LHCN-M2 (cell line): ENCODE measurements around the gene TEAD2. TPM values are rescaled to one million over a fixed set of nuclear protein-coding genes. Genes with fewer than 3 reads are reported as not detected.
A peak's percentile ranks its signal among the peaks of the same experiment; 100 is the strongest.
"Not testable (repeated sequence)": the region's sequence is repeated elsewhere in the genome, so short reads cannot be mapped to it uniquely, and the experiment has no call there.

Experiments used
- DNase-seq: peaks from one replicate; pipeline ENCODE4 v3.0.0-alpha.2; 2012; ENCODE audit warnings: low read depth
- total RNA-seq: library from RNA; depleted of rRNA; stranded (reverse); fragments of >200 nt; gene quantifications from 2 replicates; pipeline ENCODE4 v1.2.3, GENCODE V29; 2014

The TEAD2 gene
- total RNA-seq, 1 experiment from 2014 or later = 39.4 TPM

DNA sequence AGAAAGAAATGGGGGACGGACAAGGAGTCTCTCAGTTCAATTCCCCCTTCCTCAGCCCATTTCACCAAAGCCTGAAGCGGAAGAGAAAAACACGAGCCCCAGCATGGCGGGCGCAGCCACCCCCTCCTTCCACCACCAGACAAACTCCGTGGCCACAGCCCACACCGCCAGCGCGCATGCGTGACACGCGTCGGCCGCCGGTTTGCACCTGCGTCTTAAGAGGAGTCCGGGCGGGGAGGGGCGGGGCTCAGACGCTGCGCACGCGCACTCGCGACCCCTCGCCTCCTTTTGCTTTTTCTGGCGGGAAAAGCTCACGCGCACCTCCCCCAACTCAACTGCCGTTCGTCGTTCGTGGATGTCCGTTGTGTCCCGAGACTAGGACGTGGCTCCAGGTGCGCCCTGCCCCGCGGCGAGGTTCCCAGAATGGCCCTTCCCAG, 25.7 kb upstream of the TEAD2 start, which contains the start of gene KASH5:
Gene KASH5, plus strand, starts transcription at position 314 of the 437 bp plus-strand sequence. CDS start 2,635 bp downstream, outside the sequence.
- DNase-seq = no peak

- DNase-seq = no peak
These were observed 21.4 kb upstream of the TEAD2 start for GRCh38 chr19:49383599-49383998.

DNA sequence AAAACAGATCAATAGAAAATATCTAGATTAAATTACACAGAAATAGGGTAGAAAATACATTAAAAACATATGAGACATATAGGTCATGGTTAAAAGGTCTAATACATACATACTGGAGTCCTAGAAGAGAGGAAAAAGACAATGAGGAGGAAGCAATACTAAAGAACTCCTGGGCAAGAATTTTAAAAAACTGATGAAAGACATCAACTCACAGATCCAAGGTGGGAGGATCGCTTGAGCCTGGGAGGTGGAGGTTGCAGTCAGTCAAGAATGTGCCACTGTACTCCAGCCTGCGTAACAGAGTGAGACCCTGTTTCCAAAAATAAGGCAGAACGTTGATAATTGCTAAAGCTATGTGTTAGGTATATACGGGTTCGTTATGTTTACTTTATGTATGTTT, 20.4 kb upstream of the TEAD2 start:
- DNase-seq = no peak

- DNase-seq = no peak
These were observed 18.2 kb upstream of the TEAD2 start for GRCh38 chr19:49380391-49380790.

DNA sequence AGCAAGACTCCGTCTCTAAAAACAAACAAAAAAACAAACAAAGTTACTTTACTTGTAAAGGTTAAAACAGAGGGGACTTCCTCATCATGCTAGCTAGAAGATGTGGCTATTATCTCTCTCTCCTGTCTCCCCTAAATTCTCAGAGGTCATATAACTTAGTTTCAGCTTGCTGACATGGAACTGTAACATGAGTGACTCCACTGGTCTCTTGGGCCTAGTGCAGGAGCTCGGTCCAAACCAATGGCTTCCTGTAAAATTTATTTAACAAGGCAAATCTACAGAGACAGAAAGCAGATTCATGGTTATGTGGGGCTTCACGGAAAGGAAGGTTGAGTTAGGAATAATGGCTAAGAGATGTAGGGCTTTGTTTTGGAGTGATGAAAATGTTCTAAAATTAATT, 16.3 kb upstream of the TEAD2 start:
- DNase-seq = no peak

GRCh38 chr19:49374665-49375434, 12.6 kb upstream of the TEAD2 start:
- no peak for DNase-seq

DNA sequence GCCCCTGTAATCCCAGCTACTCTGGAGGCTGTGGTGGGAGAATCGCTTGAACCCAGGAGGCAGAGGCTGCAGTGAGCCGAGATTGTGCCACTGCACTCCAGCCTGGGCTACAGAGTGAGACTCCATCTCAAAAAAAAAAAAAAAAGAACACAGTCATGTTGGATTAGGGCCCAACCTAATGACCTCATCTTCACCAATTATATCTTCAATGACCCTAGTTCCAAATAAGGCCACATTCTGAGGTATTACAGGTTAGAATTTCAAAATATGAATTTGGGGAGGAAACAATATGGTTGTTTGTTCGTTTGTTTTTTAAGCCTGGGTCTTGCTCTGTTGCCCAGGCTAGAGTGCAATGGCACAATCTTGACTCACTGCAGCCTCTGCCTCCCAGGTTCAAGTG, 11.0 kb upstream of the TEAD2 start:
- not testable (repeated sequence) for DNase-seq

- no peak for DNase-seq
These were observed 9.0 kb upstream of the TEAD2 start for GRCh38 chr19:49371184-49371583.

DNA sequence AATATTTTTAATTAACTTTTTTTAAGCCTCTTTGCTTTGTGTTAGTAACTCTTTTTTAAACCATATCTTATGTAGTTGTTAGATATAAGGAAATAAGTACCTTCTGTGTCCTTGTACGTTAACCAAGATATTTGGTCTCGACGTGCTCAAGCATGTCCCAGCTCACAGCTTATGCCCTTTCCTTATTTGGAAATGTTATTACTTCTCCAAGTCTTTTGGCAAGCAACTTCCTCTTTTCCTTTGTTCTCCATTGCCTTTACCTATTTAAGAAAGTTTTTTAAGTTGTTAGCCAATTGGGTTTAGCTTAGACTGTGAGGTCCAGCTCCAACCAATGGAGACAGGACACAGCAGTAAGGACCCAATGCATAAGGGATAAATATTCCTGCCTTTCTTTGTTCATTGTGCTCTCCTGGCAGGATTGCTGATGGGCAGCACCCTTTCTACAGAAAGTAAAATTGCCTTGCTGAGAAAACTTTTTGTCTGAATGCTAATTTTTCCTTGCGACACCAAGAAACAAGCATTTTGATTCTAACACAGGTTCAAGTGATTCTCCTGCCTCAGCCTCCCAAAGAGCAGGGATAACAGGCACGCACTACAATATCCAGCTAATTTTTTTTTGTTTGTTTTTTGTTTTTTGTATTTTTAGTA, 6.6 kb upstream of the TEAD2 start:
- DNase-seq = no peak

- no peak for DNase-seq
These were observed 3.9 kb upstream of the TEAD2 start for GRCh38 chr19:49366110-49366509.

DNA sequence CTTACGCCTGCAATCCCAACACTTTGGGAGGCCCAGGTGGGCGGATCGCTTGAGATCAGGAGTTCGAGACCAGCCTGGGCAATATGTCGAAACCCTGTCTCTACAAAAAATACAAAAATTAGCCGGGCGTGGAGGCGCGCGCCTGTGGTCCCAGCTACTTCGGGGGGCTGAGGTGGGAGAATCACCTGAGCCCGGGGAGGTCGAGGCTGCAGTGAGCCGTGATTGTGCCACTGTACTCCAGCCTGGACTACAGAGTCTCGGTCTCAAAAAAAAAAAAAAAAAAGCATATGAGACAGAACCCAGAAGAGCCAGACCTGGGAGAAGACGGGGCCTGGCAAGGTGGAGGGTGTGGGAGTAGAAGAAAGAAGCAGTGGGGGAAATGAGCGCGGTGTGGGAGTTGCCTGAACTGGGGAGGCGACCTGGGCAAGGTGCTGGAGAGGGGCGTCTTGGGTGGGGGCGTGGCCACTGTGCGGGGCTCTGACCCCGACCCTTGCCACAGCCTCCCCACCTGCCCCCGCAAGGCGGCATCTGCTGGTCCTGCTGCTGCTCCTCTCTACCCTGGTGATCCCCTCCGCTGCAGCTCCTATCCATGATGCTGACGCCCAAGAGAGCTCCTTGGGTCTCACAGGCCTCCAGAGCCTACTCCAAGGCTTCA, 2.0 kb upstream of the TEAD2 start:
- no peak for DNase-seq

DNA sequence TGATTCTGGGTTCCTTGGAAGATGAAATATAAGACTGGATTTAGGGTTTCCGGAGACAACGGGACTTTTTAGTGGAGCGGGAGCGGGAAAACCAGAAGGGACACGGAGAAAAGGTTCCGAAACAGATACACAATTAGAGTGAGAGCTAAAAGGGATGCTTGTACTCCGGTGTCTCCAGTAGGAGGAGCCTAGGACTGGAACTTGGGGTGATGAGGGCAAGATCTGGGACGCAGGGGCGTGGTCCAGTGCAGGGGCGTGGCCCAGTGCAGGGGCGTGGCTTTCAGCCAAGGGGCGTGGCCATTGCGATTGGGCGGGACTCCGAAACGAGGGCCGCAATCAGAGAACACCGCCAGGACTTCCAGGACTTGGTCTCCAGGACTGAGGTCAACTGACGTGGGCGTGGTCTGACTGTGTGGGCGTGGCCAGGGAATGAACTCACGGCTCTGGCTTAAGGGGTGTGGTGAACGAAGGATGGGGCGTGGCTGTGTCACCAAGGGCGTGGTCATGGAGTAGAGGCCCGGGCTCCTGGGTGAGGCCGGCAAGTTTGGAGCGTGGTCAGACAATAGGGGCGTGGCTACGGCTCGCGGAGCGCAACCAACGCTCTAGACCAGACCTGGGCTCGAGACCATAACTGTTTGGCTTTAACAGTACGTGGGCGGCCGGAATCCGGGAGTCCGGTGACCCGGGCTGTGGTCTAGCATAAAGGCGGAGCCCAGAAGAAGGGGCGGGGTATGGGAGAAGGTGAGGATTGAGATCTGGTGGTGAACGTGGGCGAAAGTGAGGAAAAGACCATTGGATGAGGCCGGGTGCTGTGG, 1.3 kb upstream of the TEAD2 start, which contains the start of gene DKKL1:
Gene DKKL1, plus strand, starts transcription at position 610 of the 815 bp plus-strand sequence. Its CDS starts 122 bp downstream, at position 732.
- DNase-seq = peak; percentile 99

- no peak for DNase-seq
These were observed 682 bp upstream of the TEAD2 start for GRCh38 chr19:49362929-49363267.

DNA sequence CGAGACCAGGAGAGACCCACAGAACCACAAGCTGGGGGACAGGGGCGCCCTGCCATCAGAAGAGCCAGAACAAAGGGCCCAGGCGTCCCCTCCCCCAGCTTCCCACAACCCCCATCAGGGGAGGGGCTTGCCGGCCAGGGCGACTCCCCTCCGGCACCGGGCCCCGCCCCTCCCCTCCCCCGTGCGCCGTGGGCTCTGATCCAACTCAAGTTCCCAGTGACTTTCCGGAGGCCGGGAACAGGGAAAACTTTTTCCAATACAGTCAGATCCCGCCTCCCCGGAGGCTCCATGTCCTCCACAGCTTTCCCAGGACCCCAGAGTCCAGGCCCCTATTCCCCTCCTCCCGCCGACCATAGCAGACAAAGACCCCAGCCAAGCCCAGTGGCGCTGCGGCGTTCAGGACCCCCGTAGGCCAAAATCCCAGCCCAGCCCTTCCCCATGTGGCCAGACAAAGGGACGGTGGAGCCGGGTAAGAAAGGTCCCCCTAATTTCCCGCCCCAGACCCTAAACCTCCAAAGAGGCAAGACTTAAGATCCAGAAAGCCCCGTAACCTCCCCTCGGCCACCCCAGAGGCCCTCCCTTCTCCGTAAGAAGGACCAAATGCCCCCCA, 673 bp downstream of the TEAD2 start:
- DNase-seq = peak; percentile 83

DNA sequence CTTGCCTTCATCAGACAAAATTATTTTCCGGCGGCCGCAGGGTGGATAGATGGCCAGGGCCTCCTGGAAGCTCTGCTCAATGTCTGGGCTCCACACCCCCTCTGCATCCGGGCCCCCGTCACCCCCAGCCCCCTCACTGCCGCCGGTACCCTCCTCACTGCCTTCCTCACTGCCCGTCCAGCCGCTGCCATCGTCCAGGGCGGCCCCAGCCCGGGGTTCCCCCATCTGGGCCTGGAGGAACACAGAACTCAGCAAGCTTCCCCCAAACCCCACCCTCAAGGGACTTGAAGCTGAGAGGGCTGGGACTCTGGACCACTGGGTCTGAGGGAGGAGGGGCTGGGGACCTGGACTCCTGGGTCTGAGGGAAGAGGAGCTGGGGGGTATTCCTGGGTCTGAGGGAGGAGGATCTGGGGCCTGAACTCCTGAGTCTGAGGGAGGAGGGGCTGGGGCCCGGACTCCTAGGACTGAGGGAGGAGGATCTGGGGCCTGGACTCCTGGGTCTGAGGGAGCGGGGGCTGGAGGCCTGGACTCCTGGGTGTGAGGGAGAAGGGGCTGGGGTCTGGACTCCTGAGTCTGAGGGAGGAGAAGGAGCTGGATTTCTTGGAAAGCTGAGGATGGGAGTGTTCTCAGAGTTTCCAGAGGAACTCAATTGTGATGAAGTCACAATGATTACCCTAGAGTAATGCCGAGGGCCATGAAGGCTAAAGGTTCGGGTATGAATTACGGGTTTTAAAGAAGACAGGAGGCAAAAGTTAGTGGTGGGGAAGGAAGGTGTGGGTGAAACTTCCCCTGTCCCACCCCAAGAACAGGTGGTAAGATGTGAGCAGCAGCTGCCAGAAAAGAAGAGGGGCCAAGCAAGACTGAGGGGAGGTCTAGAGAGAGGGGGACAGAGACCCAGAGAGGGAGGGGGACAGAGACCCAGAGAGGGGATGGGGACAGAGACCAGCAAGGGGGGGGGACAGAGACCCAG, 2.1 kb downstream of the TEAD2 start:
- DNase-seq = no peak

- no peak for DNase-seq
These were observed 5.0 kb downstream of the TEAD2 start for GRCh38 chr19:49357186-49357585.

DNA sequence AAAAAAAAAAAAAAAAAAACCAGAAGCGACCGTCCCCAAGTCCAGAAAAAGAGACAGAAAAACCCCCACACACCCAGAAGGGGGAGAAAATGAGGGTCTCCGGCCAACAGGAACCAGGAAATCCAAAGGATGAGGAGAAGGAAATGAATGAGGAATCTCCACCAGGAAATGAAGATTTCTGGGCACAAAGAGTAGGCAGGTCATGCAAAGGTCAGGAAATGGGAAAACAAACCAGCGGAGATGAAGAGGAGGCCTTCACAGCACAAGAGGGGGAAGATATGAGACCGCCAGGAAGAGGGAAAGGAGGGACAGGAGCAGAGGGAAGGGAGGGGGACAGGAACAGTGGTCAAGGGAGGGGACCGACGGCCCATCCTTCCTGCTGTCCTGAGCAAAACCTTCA, 5.8 kb downstream of the TEAD2 start:
- DNase-seq = no peak

- DNase-seq = no peak
These were observed 6.3 kb downstream of the TEAD2 start for GRCh38 chr19:49355909-49356353.

DNA sequence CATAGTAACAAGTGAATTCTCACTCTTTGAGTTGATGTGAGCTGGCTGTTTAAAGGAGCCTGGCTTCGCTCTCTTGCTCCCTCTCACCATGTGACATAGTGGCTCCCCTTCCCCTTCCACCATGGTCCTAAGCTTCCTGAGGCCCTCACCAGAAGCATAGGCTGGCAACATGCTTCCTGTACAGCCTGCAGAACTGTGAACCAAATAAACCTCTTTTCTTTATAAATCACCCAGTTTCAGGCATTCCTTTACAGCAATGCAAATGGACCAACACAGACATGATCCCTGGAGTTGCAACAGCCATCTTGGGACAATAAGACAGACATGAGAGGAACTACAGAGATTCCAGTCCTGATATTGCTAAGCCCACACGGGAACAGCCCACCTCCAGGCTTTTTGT, 12.6 kb downstream of the TEAD2 start:
- DNase-seq = no peak
